Loucy (cell line): ENCODE data around the gene PLCZ1.

Experiments used
- CTCF ChIP-seq: fragments of 200-600 bp; sonication (generic); conservative IDR thresholded peaks from 2 replicates; pipeline ENCODE4 v1.5.1; 2014; ENCODE audit warnings: mild to moderate bottlenecking, antibody characterized with exemption, low read length
- EZH2phosphoT487 ChIP-seq: fragments of 200-600 bp; IDR thresholded peaks from 2 replicates; pipeline ENCODE4 v1.6.1; 2018; ENCODE audit warnings: antibody characterized with exemption, mild to moderate bottlenecking, moderate library complexity, borderline replicate concordance

GRCh38 chr12:18703321-18703720 is 34.5 kb downstream of the PLCZ1 start:
- no peak for TF ChIP-seq CTCF
- TF ChIP-seq EZH2phosphoT487: no peak
